ENCODE data around the gene HIGD1A. TPM values are rescaled to one million over a fixed set of nuclear protein-coding genes. Genes with fewer than 3 reads are reported as not detected.
A peak's percentile ranks its signal among the peaks of the same experiment; 100 is the strongest.

Gene HIGD1A
- polyA plus RNA-seq, 3 donors from 2014 or later = 111 to 204 (median 159) TPM

DNA sequence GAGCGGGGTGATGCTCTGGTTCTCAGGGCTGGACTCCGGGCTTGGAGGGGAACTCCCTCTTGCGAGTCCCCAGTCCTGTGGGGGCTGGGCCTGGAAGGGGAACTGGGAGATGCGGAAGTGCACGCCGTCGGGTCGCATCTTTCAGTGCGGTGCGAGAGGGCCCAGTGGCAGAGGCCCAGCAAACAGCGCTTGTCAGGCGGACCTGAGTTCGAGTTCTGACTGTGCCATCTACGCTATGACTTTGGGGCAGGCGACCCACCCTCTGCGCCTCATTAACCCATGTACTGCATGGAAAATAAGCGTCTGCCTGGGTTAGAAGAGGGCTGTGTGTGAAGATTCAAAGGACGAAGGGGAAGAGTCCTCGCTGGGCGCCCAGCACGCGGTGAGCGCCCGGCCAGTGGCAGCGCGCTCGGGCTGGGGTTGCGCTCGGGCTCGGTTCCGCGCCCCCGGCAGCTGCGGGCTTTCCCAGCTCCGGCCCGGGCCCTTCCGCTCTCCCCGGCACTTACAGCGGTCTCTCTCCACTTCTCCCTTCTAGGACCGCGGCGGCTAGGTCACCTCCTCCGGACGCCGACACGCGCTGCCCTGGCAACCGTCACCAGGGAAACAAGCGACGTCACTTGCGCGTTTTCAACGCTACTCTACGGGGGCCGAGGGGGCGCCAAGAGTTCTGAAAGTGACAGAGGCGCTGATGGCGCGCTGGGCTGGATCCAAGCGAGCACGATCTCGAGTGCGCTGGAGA is 31.5 kb downstream of the HIGD1A start, which contains the start of gene CCDC13:
TSS of gene CCDC13 (minus strand) at position 584 of the 739 bp plus-strand sequence. CDS start 14,908 bp downstream, outside the sequence.
- H3K27me3 Mint-ChIP-seq (ENCODE audit: low read depth in 3 of 3) = peaks cover 3 to 12% (median 6%) of the 10 kb centered on the region in 3 donors
- no peaks in the 10 kb centered on the region for H3K36me3 Mint-ChIP-seq

DNA sequence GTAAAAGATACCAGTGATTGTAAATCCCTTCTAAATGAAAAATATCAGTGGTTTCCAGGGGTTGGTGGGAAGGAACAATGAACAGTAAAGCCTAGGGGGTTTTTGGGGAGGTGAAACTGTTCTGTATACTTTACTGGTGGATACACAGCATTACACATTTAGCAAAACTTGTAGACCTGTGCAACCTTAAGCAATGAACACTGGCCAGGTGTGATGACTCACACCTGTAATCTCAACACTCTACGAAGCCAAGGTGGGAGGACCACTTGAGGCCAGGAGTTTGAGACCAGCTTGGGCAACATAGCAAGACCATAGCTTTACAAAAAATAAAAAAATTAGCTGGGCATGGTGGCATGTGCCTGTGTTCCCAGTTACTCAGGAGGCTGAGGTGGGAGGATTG is 33.0 kb downstream of the HIGD1A start:
- peak overlapping the region in 1 of 5 donors; percentile 46 for H3K4me3 Mint-ChIP-seq
- peaks cover 3 to 12% (median 9%) of the 10 kb centered on the region in 3 donors for H3K27me3 Mint-ChIP-seq (ENCODE audit: low read depth in 3 of 3)
- H3K36me3 Mint-ChIP-seq = no peaks in the 10 kb centered on the region
- peak overlapping the region in 3 of 6 donors; percentile 51 to 87 (median 54) for H3K27ac Mint-ChIP-seq
- DNase-seq = no peak
- H3K9me3 Mint-ChIP-seq = peaks cover 0 to 3% (median 0%) of the 10 kb centered on the region in 6 donors
- peaks cover 13 to 18% of the 10 kb centered on the region in 2 donors for H3K4me1 Mint-ChIP-seq

More for the DNA sequence above, 31.5 kb downstream of the HIGD1A start, which contains the start of gene CCDC13:
- Mint-ChIP-seq H3K4me1 (peaks cover 13 to 18% of the 10 kb centered on the region in 2 donors), H3K27ac (peak within 1 kb of the TSS; percentile 48 to 91 (median 88)), H3K4me3 (peak within 1 kb of the TSS; percentile 85 to 94 (median 89)), H3K9me3 (peaks cover 0 to 3% (median 0%) of the 10 kb centered on the region in 6 donors)
- DNase-seq = peak; percentile 87 to 92 (median 87)

- Mint-ChIP-seq H3K27me3 (ENCODE audit: low read depth in 3 of 3) (peaks cover 3 to 18% (median 9%) of the 10 kb centered on the region in 3 donors), H3K9me3 (peaks cover 0 to 3% (median 0%) of the 10 kb centered on the region in 6 donors), H3K27ac (no peak overlapping the region), H3K4me1 (peaks cover 13 to 18% of the 10 kb centered on the region in 2 donors), H3K4me3 (no peak overlapping the region), H3K36me3 (no peaks in the 10 kb centered on the region)
- no peak for DNase-seq
Measured at GRCh38 chr3:42769477-42770131, 34.7 kb downstream of the HIGD1A start.

DNA sequence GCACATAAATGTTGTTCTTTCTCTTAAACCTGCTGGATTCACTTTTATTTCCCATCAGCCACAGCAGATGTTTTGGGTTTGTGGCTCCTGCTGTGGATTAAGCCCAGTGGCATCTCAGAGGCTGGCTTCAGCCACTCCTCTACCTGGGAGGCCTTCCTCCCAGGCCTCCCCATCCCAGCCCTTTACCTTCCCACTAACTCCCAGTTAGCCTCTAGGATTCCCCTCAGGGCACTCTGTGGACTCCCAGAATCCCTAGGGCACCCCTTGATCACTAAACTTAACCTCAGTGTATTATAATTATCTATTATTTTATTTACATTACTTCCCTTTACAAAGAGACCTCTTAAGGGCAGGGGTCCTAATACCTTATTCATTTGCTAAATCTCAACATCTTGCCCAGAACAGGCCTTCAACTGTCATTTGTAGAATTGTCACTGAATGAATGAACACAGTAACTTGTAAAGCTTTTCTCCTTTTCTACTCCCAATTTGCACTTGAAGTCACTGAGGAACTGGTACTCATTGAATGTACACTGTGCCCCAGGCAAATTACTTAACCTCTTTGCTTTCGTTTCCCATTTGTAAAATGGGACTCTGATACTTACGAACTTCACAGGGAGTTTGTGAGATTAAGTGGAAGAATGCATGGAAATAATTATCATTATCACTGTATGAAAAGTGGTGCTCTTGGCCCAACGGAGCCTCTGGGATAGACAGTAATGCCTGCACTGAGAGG is 39.6 kb downstream of the HIGD1A start:
- Mint-ChIP-seq H3K36me3 (no peaks in the 10 kb centered on the region), H3K27me3 (ENCODE audit: low read depth in 3 of 3) (peaks cover 0 to 9% (median 3%) of the 10 kb centered on the region in 3 donors), H3K27ac (no peak overlapping the region), H3K9me3 (no peaks in the 10 kb centered on the region), H3K4me1 (no peaks in the 10 kb centered on the region), H3K4me3 (no peak overlapping the region)
- DNase-seq = no peak

GRCh38 chr3:42764115-42764514 is 40.2 kb downstream of the HIGD1A start:
- Mint-ChIP-seq H3K27ac (no peak overlapping the region), H3K4me3 (no peak overlapping the region), H3K4me1 (no peaks in the 10 kb centered on the region), H3K36me3 (no peaks in the 10 kb centered on the region), H3K9me3 (no peaks in the 10 kb centered on the region), H3K27me3 (ENCODE audit: low read depth in 3 of 3) (peaks cover 0 to 9% (median 3%) of the 10 kb centered on the region in 3 donors)
- no peak for DNase-seq

- Mint-ChIP-seq H3K4me3 (no peak overlapping the region), H3K27ac (no peak overlapping the region), H3K36me3 (no peaks in the 10 kb centered on the region), H3K9me3 (no peaks in the 10 kb centered on the region), H3K4me1 (no peaks in the 10 kb centered on the region), H3K27me3 (ENCODE audit: low read depth in 3 of 3) (peaks cover 0 to 6% (median 3%) of the 10 kb centered on the region in 3 donors)
- no peak for DNase-seq
Measured at GRCh38 chr3:42763021-42763420, 41.3 kb downstream of the HIGD1A start.

- no peak for DNase-seq
- Mint-ChIP-seq H3K36me3 (no peaks in the 10 kb centered on the region), H3K27ac (no peak overlapping the region), H3K9me3 (no peaks in the 10 kb centered on the region), H3K4me1 (no peaks in the 10 kb centered on the region), H3K27me3 (ENCODE audit: low read depth in 3 of 3) (peaks cover 0 to 6% (median under 1%) of the 10 kb centered on the region in 3 donors), H3K4me3 (no peak overlapping the region)
Measured at GRCh38 chr3:42762046-42762724, 42.1 kb downstream of the HIGD1A start.

DNA sequence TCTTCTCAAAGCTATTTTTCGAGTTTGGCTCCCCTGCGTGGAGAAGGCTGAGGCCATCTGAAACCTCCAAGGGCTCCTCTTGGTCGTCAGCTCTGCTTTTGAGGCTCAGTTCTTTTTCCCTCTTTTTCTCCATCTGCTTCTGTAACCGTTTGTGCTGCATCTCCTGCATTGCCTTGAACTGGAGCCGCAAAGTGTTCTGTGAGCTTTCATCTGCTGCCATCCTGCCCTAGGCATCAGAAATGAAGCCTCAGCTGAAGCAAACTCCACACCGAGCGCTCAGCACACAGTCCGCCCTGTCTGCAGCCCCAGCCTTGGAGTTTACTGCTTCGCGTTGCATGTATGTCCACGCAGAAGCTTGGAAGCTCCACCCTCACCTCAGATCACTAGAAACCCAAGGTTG is 46.2 kb downstream of the HIGD1A start:
- H3K4me1 Mint-ChIP-seq = no peaks in the 10 kb centered on the region
- H3K27ac Mint-ChIP-seq = no peak overlapping the region
- no peak overlapping the region for H3K4me3 Mint-ChIP-seq
- peaks cover 0 to 4% (median 4%) of the 10 kb centered on the region in 3 donors for H3K36me3 Mint-ChIP-seq
- no peak for DNase-seq
- H3K27me3 Mint-ChIP-seq (ENCODE audit: low read depth in 3 of 3) = peaks cover 0 to 2% (median 0%) of the 10 kb centered on the region in 3 donors
- no peaks in the 10 kb centered on the region for H3K9me3 Mint-ChIP-seq

DNA sequence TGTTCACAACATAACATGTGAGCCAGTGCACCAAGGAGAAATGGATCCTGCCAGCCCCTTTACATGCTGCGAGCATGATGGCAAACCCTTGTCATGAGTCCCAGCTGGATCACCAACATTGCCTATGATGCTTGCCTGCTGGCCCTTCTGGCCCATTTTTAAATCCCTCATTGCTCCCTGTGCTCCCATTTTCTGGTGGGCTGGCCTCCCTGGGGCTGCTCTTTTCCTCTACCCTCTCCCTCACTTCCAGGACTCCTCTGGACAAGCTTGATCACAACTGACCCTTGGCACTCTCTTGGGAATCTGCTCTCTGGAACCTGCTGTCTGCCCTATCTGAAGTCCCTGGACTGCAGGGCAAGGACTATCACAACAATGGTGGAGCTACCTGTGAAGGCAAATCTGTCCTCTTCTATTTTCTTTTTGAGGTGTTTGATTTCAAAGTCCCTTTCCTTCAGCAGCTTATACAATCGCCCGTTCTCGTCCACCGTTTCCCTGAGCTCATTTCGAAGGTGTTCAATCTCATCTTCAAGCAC is 47.5 kb downstream of the HIGD1A start:
- Mint-ChIP-seq H3K9me3 (no peaks in the 10 kb centered on the region), H3K4me1 (no peaks in the 10 kb centered on the region), H3K4me3 (no peak overlapping the region), H3K36me3 (peaks cover 0 to 7% (median 4%) of the 10 kb centered on the region in 3 donors), H3K27me3 (ENCODE audit: low read depth in 3 of 3) (peaks cover 0 to 2% (median 0%) of the 10 kb centered on the region in 3 donors), H3K27ac (no peak overlapping the region)
- no peak for DNase-seq

- DNase-seq = no peak
- Mint-ChIP-seq H3K36me3 (peaks cover 0 to 7% (median 4%) of the 10 kb centered on the region in 3 donors), H3K4me1 (no peaks in the 10 kb centered on the region), H3K27me3 (ENCODE audit: low read depth in 3 of 3) (peaks cover 0 to 2% (median 0%) of the 10 kb centered on the region in 3 donors), H3K9me3 (no peaks in the 10 kb centered on the region), H3K4me3 (no peak overlapping the region), H3K27ac (no peak overlapping the region)
Measured at GRCh38 chr3:42755681-42756578, 48.4 kb downstream of the HIGD1A start.

DNA sequence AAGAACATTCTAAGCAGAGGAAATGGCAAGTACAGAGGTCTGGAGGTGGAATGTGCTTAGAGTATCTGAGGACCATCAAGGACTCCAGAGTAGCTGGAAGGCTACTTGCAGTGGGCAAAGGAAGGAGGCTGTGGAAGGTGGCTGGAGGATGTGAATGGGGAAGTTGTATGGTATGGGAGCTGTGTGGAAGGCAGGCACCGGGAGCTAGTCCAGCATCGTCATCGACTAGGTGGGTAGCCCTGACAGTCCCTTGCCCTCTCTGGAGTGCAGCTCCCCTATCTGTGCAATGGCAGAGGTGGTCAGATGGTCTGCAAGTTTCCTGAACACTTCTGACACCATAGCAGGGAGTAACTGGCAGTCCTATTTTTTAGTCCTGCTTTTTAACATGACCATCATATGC is 50.5 kb downstream of the HIGD1A start:
- Mint-ChIP-seq H3K4me1 (no peaks in the 10 kb centered on the region), H3K27me3 (ENCODE audit: low read depth in 3 of 3) (peaks cover 0 to 2% (median 2%) of the 10 kb centered on the region in 3 donors), H3K4me3 (no peak overlapping the region), H3K36me3 (peaks cover 0 to 7% (median 4%) of the 10 kb centered on the region in 3 donors), H3K9me3 (no peaks in the 10 kb centered on the region), H3K27ac (no peak overlapping the region)
- DNase-seq = no peak

GRCh38 chr3:42752961-42753360 is 51.3 kb downstream of the HIGD1A start:
- Mint-ChIP-seq H3K27me3 (ENCODE audit: low read depth in 3 of 3) (peaks cover 0 to 2% (median 2%) of the 10 kb centered on the region in 3 donors), H3K4me1 (no peaks in the 10 kb centered on the region), H3K36me3 (peaks cover 0 to 7% (median 4%) of the 10 kb centered on the region in 3 donors), H3K4me3 (no peak overlapping the region), H3K27ac (no peak overlapping the region), H3K9me3 (no peaks in the 10 kb centered on the region)
- DNase-seq = no peak
